ENCODE results near the gene CST11. TPM values are rescaled to one million over a fixed set of nuclear protein-coding genes. Genes with fewer than 3 reads are reported as not detected.
A peak's percentile ranks its signal among the peaks of the same experiment; 100 is the strongest.

CST11 gene
- total RNA-seq, 1 donor from 2014 or later, result not detected

GRCh38 chr20:23453549-23454543, 1.2 kb upstream of the CST11 start:
- no peak for DNase-seq (ENCODE audit: low spot score)

DNA sequence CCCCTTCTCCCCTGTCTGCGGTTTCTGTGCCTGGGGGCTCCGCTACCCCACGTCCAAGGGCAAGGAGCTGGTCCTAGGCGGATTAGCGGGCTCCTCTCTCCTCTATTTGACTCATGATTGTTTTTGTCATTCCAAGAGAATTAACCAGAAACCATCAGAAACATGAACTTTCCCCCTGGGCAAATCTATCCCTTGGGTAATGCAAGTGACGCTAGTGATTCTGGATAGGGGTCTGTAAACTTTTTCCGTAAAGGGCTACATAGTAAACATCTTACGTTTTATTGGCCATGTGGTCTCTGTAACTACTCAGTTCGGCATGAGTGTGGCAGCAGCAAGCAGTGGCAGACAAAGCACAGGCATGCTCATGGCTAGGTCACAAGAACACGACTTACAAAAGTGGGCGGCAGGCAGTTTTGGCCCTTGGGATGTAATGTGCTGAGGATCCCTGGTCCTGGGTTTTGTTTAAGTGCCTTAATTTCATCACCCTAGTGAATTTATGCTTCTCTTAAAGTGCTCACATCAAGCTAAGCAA, 654 bp downstream of the CST11 start:
- DNase-seq (ENCODE audit: low spot score), result no peak

DNA sequence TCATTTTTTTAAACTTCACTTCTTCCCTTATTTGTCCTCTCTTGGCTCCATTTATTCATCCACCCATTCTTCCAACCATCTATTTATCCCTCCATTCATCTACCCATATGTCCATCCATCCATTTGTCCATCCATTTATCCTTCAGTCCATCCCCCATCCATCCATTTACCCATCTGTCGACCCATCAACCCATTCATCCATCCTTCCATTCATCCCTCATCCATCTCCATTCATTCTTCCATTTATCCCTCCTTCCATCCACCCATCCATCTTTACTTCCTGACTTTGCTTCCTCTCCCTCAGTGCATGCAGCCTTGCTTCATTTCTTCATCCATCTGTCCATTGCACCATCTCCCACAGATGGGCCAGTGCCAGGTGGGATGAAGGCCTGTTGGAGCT, 1.8 kb downstream of the CST11 start:
- no peak for DNase-seq (ENCODE audit: low spot score)

DNA sequence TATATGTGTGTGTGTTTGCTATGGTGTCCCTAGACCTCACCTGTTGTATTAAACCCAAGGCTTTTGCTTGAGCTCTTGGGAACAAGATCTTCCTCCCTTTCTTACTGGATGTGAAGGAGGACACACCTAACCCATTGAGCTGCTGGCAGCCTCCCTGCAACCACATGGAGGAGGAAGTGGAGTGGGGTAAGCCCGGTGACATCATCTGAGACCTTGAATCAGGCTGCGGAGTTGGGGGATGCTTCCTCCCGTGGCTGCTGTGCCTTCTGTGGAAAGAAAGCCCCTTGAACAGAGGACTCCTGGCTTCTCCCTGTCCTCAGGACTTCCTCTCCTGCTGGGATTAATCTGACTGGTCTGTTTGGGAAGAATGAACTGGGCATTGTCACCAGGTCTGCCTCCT, 3.3 kb downstream of the CST11 start:
- DNase-seq (ENCODE audit: low spot score), result no peak

- no peak for DNase-seq (ENCODE audit: low spot score)
These were observed 4.5 kb downstream of the CST11 start for GRCh38 chr20:23448167-23448566.

GRCh38 chr20:23446505-23446904, 6.2 kb downstream of the CST11 start:
- peak; percentile 17 for DNase-seq (ENCODE audit: low spot score)

- no peak for DNase-seq (ENCODE audit: low spot score)
These were observed 7.0 kb downstream of the CST11 start for GRCh38 chr20:23445596-23446217.

- DNase-seq (ENCODE audit: low spot score), result no peak
These were observed 7.8 kb downstream of the CST11 start for GRCh38 chr20:23444859-23445258.

GRCh38 chr20:23442436-23442835, 10.2 kb downstream of the CST11 start:
- DNase-seq (ENCODE audit: low spot score), result no peak

DNA sequence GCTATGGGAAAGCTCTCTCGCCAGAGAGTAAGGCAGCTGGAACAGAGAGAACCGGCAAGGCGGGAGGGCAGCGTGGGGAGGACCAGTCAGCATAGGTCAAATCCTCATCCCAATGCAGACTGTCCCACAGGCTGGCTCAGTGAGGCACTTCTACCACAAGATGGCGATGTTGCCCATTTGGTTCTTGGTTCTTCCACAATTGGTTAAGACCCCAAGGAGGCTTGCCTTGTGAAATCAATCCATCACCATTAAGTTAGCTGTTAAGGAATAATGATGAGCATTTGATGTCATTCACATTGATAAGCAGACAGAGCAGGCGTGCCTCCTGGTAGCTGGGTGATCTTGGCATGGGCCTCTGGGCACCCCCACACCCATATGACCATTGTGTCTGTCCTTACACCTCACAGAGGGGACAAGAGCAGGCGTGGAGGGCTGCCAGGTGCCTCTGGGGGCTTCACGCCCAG, 10.8 kb downstream of the CST11 start:
- DNase-seq (ENCODE audit: low spot score), result peak; percentile 84

DNA sequence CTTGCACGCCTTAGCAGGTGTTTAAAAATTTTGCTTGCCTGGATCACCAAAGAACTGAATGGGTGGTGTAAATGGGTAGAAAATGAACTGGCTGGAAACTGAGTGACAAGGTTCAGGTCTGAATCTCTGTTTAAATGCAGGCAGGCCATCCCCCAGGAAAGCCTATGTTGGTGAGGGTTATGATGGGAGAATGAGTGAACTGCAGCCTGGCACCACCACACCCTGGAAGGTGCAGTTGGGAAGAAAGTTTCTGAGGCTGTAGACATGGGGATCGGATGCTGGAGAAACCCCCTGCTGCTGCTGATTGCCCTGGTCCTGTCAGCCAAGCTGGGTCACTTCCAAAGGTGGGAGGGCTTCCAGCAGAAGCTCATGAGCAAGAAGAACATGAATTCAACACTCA, 12.7 kb downstream of the CST11 start:
- DNase-seq (ENCODE audit: low spot score), result no peak

- DNase-seq (ENCODE audit: low spot score), result no peak
These were observed 14.0 kb downstream of the CST11 start for GRCh38 chr20:23438661-23439060.

GRCh38 chr20:23437126-23437899, 15.4 kb downstream of the CST11 start:
- no peak for DNase-seq (ENCODE audit: low spot score)

DNA sequence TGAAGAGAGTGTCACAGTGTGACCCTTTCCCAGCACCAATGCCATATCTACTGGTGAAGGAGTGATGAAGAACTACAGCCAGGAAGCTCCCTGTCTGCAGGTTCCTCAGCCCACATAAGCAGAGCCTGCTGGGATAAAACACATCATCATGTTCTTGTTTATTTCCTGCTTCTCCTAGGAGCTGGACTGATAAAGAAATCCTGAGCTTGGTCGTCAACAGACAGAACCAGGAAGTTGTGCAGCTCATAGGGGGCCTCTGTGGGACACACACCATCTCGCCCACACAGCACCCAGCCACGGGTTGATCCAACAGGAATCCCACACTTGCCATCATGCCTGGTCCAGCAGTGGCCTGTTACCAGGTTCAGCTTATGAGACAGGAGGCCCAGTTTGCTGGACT, 16.0 kb downstream of the CST11 start:
- DNase-seq (ENCODE audit: low spot score), result peak; percentile 31

DNA sequence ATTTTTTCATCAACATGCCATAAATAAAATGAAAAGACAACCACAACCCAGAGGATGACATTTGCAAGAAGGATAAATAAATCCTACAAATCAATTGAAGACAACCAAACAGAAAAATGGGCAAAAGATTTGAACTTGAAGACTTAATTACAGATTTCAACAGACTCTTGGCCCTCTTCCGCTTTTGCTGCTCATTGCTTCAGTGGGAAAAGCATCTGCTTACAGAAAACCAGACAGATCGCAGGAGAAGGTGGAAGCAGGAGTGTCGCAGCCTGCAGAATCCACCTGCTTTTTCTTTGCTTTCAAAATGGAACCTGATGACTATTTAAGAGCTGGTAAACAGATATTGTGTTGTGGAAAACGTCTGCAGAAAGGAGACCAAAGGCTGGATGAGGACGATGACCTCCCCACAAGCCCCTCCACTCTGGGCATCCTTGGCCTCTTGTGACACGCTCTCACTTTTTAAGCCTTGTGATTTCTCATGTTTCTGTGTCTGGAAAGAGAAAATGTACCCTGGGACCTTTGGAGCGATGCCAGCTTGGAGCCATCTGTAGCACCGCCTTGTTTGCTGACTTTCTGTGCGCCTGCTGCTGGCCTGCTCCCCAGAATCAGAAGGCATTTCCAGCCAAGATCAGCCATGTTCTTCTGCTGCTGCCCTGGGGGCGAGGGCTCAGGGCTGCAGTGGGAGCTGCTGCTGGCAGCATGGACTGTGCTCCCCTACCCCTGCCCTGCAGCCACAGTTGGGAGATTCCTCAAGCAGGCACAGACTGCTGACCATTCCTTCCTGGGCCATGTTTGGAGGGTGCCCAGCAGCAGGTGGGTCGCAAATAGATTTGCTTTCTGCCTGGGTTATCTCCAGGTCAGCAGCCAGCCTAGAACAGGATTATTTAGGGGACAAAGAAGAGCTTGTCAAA, 16.8 kb downstream of the CST11 start:
- peak; percentile 22 for DNase-seq (ENCODE audit: low spot score)

- no peak for DNase-seq (ENCODE audit: low spot score)
These were observed 18.0 kb downstream of the CST11 start for GRCh38 chr20:23434521-23435313.

DNA sequence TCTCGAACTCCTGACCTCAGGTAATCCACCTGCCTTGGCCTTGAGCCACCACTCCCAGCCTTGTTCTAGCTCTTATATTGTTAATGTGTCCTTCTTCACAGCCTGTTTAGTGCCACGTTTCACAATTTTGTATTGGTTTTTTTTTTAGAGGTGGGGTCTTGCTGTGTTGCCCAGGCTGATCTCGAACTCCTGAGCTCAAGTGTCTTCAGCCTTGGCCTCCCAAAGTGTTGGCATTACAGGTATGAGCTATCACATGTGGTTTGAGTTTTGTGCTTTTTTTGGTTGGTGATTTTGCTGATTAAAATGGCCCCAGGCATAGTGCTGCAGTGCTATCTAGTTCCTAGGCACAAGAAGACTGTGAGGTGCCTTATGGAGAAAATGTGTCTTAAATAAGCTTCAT, 19.0 kb downstream of the CST11 start:
- no peak for DNase-seq (ENCODE audit: low spot score)

- no peak for DNase-seq (ENCODE audit: low spot score)
These were observed 27.5 kb downstream of the CST11 start for GRCh38 chr20:23425129-23425528.
